HG02588 (cell line): ENCODE data around the gene FOXA2.

ENCODE experiments used
- ATAC-seq: cut with Tn5 transposase; IDR thresholded peaks from one replicate; pipeline ENCODE4 v1.9.1; 2021; ENCODE audit warnings: mild to moderate bottlenecking, moderate library complexity; ENCODE audit not compliant: unreplicated experiment

FOXA2 gene

DNA sequence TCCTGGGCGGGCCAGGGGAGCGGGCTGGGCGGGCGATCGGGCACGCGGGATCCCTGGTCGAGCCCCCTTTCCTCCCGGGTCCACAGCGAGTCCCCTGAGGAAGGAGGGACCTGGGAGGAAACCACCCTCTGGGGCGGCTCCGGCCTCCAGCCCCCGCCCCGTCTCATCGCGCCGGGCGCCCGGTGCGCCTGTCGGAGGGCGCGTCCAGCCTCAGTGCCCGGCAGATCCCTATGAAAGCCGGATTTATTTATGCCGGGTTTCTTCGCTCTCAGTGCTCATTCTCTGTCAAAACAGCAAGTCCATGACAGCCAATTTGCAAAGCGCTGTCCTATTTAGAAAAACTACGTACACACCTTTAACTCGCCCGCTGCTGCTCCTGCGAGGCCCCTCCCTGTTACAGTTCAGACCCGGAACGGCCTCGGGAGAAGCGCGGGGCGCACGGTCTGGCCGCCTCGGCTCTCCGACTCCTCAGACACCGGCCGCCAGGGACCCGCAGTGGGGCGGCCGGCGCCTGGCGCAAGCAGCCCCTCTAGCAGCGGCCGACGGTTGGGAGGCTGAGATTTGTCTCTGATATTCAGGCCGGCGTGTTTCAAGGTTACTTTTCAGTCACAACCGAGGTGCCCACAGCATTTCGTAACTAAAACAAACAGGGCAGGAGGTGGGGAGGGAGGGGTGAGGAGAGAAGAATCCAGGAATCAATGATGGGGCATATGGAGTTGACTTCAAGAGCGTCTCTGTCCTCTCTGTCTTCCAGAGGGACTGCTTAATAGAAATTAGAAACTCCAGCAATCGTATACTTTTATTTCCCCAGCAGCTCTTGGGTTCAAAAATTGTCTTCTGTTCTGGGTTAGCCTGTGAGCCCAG, 782 bp upstream of the FOXA2 start:
- no peak for ATAC-seq

DNA sequence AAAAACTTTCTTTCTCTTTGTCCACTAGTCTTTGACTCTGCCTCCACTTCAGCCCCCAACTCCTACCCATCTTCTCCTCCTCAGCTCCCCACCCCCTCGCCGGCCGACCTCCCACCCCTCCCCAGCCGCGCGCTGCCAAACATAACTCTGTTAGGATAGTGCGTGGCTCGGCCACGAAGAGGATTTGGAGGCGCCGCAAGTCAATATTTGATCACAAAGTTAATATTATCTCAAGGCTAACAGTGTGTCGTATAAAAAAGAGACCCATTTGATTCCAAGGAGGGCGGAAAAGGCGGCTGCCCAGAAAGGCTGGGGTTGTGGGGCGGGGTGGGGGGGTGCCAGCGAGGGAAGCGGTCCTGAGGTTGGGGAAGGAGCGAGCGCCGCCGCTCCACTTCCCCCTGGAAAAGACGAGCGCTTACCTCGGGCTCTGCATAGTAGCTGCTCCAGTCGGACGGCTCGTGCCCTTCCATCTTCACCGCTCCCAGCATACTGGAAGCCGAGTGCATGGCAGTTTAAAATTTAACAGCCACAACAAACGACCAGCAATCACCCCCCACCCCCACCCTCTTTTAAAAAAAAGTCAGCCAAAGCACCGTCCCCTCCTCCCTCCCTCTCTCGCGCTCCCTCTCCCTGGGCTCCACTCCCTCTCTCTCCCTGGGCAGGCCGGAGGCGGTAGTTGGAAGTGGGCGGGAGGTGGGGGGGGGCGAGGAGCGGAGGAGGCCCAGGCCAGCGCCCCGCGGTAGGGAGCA, 425 bp downstream of the FOXA2 start:
- no peak for ATAC-seq

DNA sequence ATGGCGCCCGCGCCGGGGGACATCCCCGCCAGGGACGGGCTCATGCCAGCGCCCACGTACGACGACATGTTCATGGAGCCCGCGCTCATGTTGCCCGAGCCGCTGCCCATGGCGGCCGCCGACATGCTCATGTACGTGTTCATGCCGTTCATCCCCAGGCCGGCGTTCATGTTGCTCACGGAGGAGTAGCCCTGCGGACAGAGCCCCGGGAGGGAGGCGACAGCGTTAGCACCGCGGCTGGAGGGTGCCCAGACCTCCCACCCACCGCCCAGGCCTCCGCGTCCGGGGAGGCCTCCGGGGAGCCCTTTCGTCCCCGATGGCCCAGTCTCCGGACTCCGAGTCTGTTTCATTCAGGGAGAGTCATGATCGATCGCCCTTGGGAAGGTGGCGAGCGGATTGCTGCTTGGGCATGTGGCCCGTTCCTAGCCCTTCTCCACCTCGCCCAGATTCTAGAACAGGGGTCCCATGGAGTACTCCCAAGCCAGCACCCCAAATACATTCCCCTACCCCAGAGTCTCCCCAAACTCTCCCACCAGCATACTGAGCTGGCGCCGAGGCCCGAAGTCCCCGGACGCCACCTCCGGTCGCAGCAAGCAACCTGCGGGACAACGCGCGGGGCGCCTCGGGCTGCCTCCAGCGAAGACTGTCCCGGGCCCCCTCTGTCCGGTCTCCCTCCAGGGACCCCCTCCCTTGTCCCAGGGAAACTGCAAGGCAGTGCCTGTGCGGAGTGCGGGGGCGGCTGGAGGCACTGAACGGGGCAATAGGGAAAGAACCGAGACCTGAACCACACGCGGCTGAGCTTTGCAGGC, 1.2 kb downstream of the FOXA2 start:
- ATAC-seq, result no peak

DNA sequence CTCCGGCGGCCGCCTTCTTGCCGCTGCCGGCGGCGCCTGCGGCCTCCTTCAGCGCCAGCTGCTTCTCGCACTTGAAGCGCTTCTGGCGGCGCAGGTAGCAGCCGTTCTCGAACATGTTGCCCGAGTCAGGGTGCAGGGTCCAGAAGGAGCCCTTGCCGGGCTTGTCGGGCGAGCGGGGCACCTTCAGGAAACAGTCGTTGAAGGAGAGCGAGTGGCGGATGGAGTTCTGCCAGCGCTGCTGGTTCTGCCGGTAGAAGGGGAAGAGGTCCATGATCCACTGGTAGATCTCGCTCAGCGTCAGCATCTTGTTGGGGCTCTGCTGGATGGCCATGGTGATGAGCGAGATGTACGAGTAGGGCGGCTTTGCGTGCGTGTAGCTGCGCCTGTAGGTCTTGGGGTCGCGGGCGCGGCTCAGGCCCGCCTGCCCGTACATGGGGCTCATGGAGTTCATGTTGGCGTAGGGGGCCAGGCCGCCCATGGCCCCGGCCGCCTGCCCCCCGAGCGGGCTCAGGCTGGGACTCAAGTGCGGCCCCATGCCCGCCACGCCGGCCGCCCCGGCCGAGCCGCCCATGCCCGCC, 1.9 kb downstream of the FOXA2 start:
- ATAC-seq, result no peak

DNA sequence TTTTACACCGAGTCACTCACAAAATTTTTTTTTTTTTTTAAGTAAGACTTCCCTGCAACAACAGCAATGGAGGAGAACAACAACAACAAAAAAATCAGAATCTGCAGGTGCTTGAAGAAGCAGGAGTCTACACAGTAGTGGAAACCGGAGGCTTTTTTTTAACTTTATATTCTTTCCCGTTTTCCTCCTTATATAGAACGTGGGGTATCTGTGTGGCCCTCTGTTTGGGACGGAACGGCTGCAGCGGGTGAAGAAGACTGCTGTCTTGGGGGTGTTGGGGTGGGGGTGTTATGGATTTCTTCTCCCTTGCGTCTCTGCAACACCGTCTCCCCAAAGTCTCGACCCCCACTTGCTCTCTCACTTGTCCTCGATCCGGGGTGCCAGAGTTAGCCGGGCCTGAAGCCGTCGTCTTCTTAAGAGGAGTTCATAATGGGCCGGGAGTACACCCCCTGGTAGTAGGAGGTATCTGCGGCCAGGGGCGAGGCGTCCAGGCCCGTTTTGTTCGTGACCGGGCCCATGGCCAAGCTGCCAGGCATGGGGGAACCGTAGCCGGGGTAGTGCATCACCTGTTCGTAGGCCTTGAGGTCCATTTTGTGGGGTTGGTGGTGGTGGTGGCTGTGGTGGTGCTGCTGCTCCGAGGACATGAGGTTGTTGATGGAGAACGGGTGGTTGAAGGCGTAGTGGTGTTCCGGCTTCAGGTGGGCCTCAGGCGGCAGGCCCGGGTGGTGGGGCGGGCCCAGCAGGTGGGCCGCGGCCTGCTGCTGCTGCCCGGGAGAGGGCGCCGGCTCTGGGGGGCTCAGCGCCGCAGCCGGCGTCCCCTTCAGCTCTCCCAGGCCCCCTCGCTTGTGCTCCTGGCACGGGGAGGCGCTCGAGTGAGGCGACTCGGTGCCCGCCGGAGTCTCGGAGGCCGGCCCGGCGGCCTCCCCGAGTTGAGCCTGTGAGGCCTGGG, 2.7 kb downstream of the FOXA2 start:
- no peak for ATAC-seq

DNA sequence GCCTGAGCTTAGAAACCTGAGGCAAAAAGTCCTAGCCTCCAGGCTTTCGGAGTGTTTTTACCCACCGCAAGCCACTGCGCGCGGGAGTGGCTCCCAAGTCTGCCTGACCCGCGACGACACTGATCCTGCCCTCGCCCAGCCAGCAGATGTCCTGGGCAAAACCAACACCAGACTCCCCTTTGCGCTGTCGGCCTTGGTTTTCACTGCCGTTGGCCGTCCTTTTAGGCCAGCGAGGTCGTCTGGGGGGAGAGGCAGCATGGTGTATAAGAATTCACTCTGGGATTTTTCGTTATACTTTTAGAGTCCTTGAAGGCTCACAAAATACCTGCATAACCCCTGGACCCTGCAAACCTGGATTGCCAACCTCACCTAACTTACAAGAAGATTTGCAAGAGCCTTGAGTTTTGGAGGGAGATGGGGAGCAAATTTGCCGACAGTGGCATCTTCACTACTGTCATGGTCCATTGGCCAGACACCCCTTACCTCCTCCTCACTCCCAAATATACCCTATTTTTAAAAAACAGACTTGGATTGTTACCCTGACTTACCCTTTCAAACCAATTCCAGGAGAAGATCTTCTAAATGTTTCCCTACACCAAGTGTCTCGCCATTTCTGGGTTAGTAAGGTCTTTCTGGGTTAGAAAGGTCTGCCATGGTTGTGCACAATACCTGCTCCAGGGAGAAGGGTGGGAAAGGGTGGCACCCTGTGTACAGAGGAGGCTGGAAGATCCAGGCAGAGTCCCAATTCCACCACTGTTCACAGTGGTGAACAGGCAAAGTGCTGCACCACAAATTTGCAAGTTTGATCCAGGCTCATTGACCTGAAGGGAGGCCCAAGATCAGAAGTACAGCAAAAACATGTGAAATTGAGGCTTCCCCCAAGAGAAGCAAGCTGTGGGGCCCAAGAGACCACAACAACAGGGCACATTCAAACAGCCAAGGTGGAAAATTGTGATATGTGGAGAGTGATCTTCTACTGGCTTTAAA, 4.4 kb downstream of the FOXA2 start:
- no peak for ATAC-seq

DNA sequence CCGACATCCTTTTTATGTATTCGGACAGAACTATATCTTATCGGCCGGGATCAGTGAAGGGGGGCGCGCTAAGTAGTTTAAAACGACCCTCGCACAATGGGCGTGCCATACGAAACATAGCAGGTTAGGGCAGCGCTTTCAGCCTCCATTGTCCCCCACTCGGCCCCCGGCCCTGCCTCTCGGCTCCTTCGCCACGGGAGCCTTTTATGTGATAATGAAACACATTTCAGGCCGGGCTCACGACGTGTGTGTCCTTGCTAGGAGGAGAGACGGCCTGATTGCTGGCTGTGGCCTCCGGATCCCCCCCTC, 5.3 kb downstream of the FOXA2 start:
- no peak for ATAC-seq

DNA sequence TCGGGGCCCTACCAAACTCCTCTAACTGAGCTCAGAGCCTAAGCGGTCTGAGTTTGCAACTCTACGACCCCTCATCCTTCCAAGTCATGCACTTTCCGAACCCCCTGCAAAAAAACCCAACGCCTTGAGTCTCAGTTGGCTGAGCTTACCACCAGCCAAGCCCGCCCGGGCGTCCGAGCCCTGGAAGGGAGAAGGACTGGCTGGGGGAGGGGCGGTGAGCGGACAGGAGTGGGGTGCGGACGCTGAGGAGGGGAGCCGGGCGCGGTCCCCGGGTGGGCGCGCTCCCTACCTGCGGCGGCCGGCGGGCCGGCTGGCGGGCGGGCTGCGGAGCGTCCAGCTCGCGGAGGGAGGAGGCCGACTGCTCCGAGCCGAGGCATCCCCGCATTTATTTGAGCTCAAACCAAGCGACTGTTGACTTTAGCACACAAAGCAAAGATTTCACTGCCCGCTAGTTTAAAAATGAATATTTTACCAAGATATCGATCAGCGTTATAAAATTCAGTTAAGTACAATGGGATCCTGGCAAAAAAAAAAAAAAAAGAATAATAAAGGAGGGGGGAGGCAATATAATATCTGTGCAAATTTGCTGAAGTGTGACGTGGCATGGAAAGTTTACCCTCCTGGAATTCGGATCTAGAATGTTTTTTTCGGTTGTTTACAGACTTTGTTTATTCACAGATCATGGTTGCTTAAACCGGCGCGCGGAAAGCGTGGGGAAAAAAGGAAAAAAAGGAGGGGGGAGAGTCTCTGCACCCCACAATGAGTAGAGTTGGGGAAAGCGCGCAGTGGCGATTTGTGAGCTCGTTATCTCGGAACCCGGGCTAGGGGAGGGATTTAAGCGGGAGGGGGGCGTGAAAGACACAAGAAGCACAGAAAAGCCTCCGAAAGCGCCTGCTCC, 5.9 kb downstream of the FOXA2 start:
- ATAC-seq, result no peak

DNA sequence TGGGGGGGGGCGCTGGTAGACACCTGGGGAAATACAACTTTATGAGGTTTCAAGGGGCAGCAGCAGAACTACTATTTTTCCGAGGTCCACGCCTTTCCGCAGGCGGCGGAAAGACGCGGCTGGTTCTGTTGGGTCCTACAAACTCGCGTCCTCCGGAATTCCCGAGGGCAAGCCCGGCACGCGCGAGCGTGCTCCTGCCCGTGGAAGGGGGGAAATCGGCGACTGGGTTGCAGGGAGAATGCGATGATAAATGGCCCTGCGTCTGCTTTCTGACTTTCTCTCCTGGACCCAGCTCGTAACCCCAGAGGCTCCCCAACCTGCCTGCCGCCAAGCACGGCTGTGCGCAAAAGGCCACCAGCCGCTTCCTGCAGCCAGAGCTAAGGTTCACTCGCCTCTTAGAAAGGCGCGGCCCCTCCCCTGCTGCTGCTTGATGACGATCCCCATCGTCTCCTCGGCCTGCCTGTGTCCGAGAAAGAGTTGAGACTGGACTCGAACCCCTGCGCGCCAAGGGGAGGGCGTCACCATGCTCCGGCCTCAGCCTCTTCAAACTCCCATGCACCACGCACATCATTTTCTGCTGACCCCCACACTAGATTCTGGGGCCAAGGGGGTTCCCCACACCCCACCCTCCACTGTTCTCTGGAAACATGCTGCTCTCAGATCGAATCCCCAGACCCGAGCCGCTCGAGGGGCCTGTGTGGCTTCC, 6.7 kb downstream of the FOXA2 start:
- ATAC-seq, result no peak

DNA sequence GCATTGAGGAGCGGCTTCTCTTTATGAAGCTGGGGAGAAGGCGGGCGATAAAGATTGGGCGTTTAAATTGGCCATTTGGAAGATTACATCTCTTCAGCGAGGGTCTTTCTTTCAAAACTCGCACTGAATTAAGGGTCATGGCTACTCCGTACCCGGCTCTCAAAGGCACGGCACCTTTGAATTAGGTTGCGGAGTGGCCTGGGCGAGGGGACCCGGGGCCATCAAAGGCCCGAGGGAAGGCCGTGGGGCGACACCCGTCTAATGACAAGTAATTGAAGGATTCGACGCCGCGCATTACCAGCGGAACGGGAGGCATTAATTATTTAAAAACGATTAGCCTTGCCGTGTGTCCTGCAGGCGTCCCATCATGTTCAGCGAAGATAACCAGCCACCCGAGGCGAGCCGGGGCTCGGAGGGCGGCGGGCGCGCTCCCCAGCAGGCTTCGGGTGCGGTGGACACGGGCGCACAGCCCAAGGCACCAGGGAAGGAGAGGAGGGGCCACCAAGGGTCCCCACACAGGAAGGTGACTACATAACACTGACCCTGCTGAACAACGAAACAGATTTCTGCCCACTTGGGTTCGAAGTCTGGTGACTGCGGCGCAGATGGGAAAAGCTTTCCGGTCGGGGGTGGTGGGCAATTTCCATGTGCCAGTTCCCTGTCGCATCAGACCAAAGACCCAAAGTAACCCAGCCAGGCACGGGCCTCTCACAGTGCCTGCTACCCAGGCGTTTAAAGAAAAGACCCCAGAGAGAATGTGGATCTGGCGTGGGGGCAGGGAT, 7.4 kb downstream of the FOXA2 start:
- ATAC-seq, result no peak

DNA sequence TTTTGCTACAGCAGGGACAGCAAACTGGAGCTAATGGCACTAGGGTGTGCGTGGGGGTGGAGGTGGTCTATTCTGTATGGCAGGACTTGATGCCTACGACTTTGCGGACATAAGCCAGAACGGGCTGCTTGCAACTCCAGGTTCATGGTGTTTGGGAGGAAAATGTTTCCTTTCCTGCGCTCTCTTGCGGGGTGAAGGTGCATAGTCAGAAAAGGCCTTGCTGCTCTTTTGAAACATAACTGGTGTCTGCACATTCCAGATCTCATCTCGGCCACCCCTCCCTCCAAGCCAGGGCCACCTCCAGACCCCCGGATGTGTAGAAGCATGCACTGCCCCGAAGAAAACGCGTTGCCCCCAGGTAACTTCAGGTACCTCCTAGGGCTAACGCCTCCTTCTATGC, 8.1 kb downstream of the FOXA2 start:
- no peak for ATAC-seq

DNA sequence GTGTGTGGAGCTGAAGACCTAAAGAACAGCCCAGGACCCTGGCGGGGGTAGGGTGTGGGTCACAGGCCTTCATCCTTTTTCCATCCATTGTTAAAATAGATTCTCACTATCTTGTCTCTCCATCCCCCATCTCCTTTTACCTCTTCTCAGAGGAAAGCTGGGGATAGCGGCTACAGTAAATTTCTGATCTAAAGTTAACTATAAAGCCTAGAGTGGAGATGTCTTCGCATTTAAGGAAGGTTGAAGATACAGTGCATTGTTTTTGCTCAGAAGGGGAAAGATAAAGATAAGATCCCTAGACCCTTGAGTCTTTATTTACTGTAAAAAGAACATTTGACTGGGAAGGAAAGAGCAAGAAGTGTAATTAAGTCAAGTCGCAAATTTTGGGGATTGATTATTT, 8.6 kb downstream of the FOXA2 start:
- ATAC-seq, result no peak

DNA sequence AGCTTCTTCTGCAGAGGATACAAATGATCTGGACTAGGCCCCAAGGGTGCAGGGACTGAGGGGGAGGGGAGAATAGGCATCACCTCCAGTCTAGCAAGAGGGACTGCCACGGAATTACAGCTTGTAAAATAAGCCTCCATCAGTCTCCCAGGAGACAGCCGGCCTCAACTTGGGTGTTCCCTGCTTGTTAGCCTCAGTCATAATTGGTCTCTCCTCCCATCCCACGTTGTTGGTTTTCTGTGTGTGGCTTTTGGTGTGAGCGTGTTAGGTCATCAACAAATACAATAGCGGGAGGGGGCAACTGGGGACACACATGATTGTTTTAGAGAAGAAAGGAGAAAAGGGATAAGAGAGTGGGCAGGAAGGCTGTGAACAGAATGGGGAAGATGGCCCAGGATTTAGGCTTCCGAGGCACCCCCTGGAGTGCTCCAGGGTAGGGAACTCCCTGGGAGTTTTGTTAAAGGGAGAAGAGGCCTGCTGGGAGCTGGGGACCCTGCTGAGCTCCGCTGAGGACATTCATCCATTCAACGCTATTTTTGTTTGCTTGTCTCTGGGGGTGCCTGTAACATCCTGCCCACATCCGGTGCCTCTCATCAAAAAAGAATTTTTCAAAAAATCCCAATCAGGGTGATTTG, 9.2 kb downstream of the FOXA2 start:
- ATAC-seq, result no peak

DNA sequence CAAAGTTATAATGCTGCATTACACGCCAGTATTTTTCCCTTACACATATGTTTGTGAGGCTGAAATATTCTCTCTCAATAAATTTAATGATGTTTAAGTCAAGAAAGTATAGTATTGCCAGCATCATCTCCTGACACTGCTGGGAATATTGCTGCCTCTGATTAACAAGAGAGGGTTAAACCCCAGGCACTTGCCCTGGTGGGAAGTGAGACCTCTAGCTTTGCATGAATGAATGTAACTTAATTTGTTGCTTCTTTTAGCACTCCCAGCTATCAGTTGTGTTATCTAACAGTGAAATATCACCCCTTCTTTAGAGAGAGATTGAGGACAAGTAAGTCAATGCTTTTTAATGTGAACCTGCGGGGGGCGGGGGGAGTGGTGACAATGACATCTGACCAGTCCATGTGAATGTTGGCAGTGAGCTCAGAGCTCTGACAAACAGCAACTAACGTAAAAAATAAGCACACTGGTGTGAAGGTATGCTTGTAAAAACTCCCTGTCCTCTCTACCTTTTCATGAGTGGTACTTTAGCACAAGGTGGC, 9.8 kb downstream of the FOXA2 start:
- no peak for ATAC-seq

DNA sequence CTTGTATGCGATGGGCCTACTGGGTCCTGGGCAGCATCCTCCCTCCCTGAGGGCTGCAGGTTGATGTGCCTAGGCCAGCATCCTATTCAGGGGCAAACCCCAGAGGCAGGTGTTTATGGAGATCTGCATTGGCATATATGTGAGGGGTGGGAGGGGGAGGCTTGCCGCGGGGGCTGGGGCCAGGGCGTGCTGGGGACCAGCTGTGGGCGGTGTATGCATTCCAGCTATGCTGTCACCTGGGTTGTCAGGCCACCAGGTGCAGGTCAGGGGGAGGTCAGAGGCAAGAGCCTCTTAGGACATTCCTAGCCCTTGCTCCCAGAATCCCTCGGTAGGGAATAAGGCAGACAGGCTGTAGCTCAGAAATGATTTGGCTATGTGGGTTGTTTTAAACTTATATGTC, 11.9 kb downstream of the FOXA2 start:
- no peak for ATAC-seq

DNA sequence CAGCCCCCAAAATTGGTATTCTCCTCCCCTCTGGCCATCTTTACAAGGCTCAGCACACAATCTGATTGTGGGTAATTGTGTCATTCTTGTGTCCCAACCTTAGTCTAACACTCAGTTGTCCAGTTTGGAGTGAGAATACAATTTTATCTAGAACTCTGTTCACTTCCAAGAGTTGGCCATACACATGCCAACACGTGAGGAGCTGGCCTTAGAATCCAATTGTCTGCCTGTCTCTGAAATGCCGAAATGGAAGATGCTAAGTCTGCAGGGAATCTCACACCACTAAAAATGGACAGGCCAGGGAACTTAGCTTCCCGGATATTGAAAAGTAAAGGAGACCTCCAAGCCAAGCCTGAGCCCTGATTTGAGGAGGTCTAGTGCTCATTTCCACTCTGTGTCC, 12.3 kb downstream of the FOXA2 start:
- no peak for ATAC-seq
